Nephron (organoid): ENCODE measurements around the gene WBP1L.

ENCODE experiments used
- H3K27ac Mint-ChIP-seq, 3 experiments: 2 replicates each; pipeline ENCODE4 v1.8.0; 2020; ENCODE audit warnings: mixed read lengths in 3 of 3, mild to moderate bottlenecking in 2 of 3, moderate library complexity in 1 of 3
- H3K27me3 Mint-ChIP-seq: 2 replicates; pipeline ENCODE4 v1.8.0; 2021; ENCODE audit warnings: low read depth, mild to moderate bottlenecking, moderate library complexity, mixed read lengths
- H3K36me3 Mint-ChIP-seq: 2 replicates; pipeline ENCODE4 v1.8.0; 2020; ENCODE audit warnings: low read depth, mixed read lengths
- H3K4me1 Mint-ChIP-seq: 2 replicates; pipeline ENCODE4 v1.8.0; 2020; ENCODE audit warnings: mixed read lengths
- H3K4me3 Mint-ChIP-seq, 3 experiments: 2 replicates each; pipeline ENCODE4 v1.8.0; 2020; ENCODE audit warnings: mild to moderate bottlenecking in 3 of 3, mixed read lengths in 3 of 3, moderate library complexity in 2 of 3
- H3K9me3 Mint-ChIP-seq: 2 replicates; pipeline ENCODE4 v1.8.0; 2020; ENCODE audit warnings: mixed read lengths
- TF ChIP-seq, protein P1 (sequence below), 3 experiments: fragments of 200-600 bp; sonication (generic); IDR thresholded peaks; one replicate each; pipeline ENCODE4 v1.5.0; 2021; ENCODE audit warnings: antibody characterized with exemption in 3 of 3; ENCODE audit not compliant: unreplicated experiment in 3 of 3

The WBP1L gene

DNA sequence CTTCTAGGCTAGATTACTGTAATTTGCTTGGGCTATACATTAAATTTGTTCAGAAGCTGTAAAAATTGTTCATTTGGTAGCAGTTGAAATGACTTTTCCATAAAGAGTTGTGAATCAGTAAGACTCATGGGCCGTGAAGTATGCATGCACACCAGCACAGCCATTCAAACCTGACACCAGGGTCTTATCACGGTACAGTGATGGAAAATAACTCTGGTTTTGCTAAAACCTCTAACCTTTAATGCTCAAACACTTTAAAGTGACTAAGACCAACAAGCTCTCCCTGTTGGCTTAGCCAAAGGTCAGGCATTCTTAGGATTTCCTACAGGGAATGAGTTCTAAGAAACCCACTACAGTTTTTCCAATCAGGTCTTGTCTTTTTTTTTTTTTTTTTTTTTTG is 41.0 kb upstream of the WBP1L start:
- H3K4me1 Mint-ChIP-seq = peaks cover 10% of the 10 kb centered on the region
- no peaks in the 10 kb centered on the region for H3K27me3 Mint-ChIP-seq
- H3K4me3 Mint-ChIP-seq = no peak overlapping the region
- H3K27ac Mint-ChIP-seq = no peak overlapping the region
- TF ChIP-seq, protein P1, sequence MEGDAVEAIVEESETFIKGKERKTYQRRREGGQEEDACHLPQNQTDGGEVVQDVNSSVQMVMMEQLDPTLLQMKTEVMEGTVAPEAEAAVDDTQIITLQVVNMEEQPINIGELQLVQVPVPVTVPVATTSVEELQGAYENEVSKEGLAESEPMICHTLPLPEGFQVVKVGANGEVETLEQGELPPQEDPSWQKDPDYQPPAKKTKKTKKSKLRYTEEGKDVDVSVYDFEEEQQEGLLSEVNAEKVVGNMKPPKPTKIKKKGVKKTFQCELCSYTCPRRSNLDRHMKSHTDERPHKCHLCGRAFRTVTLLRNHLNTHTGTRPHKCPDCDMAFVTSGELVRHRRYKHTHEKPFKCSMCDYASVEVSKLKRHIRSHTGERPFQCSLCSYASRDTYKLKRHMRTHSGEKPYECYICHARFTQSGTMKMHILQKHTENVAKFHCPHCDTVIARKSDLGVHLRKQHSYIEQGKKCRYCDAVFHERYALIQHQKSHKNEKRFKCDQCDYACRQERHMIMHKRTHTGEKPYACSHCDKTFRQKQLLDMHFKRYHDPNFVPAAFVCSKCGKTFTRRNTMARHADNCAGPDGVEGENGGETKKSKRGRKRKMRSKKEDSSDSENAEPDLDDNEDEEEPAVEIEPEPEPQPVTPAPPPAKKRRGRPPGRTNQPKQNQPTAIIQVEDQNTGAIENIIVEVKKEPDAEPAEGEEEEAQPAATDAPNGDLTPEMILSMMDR (IDR thresholded peaks at IDR 0.05; ENCODE audit: unreplicated experiment in 3 of 3) = no peak
- H3K36me3 Mint-ChIP-seq = peaks cover 28% of the 10 kb centered on the region
- H3K9me3 Mint-ChIP-seq = no peaks in the 10 kb centered on the region

DNA sequence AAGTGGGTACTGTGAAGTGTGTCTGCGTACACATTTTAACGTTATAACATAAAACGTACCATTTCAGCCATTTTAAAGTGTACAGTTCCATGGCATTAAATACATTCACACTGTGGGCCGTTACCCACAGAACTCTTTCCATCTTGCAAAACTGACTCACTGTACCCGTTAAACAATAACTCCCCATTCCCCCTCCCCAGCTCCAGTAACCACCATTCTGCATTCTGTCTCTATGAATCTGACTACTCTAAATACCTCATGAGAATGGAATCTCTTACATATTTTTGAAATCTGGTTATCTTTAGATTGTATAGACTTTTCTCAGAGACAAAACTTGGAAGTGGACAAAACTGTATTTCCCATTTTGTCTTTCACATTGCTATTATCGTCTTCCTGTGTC is 38.8 kb upstream of the WBP1L start:
- H3K27me3 Mint-ChIP-seq = no peaks in the 10 kb centered on the region
- H3K9me3 Mint-ChIP-seq = no peaks in the 10 kb centered on the region
- H3K4me3 Mint-ChIP-seq = no peak overlapping the region
- TF ChIP-seq, protein P1 (IDR thresholded peaks at IDR 0.05; ENCODE audit: unreplicated experiment in 3 of 3) = no peak
- peaks cover 8% of the 10 kb centered on the region for H3K36me3 Mint-ChIP-seq
- peak overlapping the region; percentile 13 to 48 (median 31) for H3K27ac Mint-ChIP-seq
- peaks cover 13% of the 10 kb centered on the region for H3K4me1 Mint-ChIP-seq

DNA sequence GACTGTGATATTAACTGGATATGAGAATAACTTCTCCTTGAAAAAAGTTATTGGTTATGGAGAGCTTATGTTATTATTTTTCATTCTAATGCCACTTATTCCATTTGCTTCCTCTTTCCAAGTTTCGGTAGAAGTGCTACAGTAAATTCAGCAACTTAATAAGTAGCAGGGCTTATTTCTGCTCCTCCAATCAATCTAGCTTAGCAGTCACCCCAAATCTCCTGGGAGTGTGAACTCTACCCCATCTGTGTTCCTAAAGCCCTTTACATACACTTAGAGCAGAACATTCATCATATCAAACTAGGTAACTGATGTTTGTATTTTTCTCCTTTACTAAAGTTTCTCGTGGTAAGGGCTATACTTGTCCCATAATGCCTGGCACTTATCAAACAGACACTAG is 38.2 kb upstream of the WBP1L start:
- H3K9me3 Mint-ChIP-seq = no peaks in the 10 kb centered on the region
- H3K27me3 Mint-ChIP-seq = no peaks in the 10 kb centered on the region
- H3K27ac Mint-ChIP-seq = peak overlapping the region; percentile 13 to 64 (median 48)
- H3K4me3 Mint-ChIP-seq = no peak overlapping the region
- TF ChIP-seq, protein P1 (IDR thresholded peaks at IDR 0.05; ENCODE audit: unreplicated experiment in 3 of 3) = no peak
- H3K4me1 Mint-ChIP-seq = peaks cover 19% of the 10 kb centered on the region
- peaks cover 7% of the 10 kb centered on the region for H3K36me3 Mint-ChIP-seq

DNA sequence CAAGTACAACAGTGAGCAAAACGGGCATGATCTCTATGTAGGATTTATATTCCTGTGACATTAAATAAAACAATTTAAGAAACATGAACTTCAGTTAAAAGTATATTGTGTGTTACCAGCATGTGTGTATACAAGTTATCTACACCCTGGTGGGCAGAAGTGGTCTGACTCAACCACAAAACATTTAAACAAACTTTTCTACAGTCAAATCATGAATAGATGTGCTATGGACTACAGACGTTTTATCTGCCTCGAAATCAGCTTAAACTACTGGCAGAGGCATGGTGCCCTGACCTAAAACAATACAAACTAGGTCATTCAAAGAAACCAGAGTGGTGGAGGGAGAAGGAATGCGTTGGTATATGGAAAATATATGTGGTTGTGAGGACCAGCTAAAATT is 33.1 kb upstream of the WBP1L start:
- Mint-ChIP-seq H3K27me3 (no peaks in the 10 kb centered on the region), H3K4me1 (peaks cover 40% of the 10 kb centered on the region), H3K9me3 (no peaks in the 10 kb centered on the region), H3K36me3 (no peaks in the 10 kb centered on the region), H3K27ac (peak overlapping the region; percentile 34 to 76 (median 38)), H3K4me3 (peak overlapping the region; percentile 41 to 73 (median 62))
- TF ChIP-seq, protein P1 (IDR thresholded peaks at IDR 0.05; ENCODE audit: unreplicated experiment in 3 of 3) = no peak

DNA sequence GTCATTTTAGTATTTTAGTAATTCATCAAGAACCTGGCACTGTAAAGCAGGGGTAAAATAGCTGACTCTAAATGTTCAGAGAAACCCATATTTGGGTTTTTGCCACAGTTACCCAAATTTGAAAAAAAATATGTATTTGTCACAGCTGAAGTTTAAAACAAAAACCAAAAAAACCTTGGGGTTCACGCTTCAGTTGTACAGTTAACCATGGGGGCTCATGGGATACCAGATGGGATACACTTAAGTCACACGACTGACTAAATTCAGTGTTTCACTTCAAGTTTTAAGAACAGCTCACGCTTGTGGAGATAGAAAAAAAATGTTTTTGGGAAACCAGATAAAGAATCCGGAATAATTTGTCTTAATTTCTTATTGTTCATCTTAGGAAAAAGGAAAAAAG is 31.7 kb upstream of the WBP1L start:
- Mint-ChIP-seq H3K4me1 (peaks cover 53% of the 10 kb centered on the region), H3K27me3 (no peaks in the 10 kb centered on the region)

More for the DNA sequence above, 31.7 kb upstream of the WBP1L start:
- peak overlapping the region; percentile 93 to 99 (median 98) for H3K27ac Mint-ChIP-seq
- no peaks in the 10 kb centered on the region for H3K9me3 Mint-ChIP-seq
- TF ChIP-seq, protein P1 (IDR thresholded peaks at IDR 0.05; ENCODE audit: unreplicated experiment in 3 of 3) = no peak
- no peaks in the 10 kb centered on the region for H3K36me3 Mint-ChIP-seq
- peak overlapping the region; percentile 90 to 98 (median 92) for H3K4me3 Mint-ChIP-seq
